Measurements from ENCODE around the gene E2F8.
A peak's percentile ranks its signal among the peaks of the same experiment; 100 is the strongest.
"Not testable (repeated sequence)": the region's sequence is repeated elsewhere in the genome, so short reads cannot be mapped to it uniquely, and the experiment has no call there.

Gene E2F8, protein sequence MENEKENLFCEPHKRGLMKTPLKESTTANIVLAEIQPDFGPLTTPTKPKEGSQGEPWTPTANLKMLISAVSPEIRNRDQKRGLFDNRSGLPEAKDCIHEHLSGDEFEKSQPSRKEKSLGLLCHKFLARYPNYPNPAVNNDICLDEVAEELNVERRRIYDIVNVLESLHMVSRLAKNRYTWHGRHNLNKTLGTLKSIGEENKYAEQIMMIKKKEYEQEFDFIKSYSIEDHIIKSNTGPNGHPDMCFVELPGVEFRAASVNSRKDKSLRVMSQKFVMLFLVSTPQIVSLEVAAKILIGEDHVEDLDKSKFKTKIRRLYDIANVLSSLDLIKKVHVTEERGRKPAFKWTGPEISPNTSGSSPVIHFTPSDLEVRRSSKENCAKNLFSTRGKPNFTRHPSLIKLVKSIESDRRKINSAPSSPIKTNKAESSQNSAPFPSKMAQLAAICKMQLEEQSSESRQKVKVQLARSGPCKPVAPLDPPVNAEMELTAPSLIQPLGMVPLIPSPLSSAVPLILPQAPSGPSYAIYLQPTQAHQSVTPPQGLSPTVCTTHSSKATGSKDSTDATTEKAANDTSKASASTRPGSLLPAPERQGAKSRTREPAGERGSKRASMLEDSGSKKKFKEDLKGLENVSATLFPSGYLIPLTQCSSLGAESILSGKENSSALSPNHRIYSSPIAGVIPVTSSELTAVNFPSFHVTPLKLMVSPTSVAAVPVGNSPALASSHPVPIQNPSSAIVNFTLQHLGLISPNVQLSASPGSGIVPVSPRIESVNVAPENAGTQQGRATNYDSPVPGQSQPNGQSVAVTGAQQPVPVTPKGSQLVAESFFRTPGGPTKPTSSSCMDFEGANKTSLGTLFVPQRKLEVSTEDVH

DNA sequence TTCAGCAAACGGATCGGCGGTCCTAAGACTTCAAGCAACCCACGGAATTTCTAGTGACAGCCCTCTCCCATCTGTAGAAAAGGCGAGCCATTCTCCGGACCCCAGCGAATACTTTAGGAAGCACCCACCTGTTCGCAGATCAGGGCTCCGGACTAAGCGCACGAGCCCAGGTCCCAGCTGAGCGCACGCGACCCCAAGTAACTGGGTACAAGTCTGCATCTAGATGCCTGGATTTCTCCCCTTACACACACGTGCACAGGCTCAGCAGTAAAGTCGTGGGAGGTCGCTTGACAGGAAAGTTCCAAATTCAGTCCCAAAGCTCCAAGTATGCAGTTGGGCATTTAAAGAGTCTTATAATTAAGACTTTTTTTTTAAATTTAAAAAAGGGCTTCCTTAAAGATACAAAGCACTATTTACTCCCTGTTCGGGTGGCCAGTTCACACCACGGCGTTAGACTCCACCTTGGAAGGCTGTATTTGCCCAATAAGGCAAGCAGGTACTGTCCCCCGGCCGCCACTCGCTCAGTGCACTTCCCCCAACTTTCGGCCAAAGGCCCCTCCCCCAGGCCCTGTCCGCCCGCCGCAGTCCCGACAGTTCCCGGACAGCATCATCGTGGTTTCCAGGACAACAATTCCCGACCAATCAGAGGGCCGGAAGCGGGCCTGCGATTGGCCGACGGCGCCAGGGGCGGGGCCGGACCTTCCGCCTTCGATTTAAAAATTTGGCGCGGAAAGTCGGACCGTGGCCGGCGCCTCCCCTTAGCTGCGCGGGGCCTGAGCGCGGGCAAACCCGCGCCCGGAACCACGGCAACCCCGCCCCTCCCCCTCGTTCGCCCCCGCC lies at the start of gene E2F8:
E2F8 (minus strand) TSS at position 526 of the 840 bp plus-strand sequence. CDS start 824 bp downstream, outside the sequence.
- peak; percentile 96 for DNase-seq (ENCODE audit: low spot score)

DNA sequence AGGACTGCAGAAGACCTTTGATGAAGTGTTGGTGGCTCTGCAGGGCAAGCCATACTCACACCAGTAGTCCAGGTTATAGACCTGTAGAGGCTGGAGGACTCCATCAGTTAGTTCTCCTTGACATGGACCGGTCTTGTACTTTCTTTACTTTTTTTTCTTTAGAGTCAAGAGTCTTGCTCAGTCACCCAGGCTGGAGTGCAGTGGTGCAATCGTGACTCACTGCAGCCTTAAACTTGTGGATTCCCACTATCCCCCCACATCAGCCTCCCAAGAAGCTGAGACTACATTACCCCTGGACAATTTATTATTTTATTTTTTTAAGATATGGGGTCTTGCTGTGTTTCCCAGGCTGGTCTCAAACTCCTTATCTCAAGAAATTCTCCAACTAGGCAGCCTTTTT lies 49.6 kb upstream of the E2F8 start:
- DNase-seq (ENCODE audit: low spot score), result no peak

DNA sequence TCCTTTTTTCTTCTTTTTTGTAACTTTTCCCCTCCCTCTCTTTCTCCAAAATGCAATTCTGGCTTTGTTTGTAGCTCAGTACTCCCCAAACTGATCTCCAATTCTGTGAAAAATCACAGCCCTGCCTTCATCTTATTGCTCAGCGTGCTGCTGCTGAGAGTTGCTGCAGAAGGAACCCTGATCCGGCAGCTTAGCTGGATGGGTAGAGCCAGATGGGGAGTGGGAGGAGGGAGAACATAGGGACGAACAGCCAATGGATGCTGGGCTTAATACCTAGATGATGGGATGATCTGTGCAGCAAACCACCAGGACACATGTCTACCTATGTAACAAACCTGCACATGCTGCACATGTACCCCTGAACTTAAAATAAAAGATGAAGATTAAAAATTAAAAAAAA lies 47.5 kb upstream of the E2F8 start:
- DNase-seq (ENCODE audit: low spot score), result no peak

DNA sequence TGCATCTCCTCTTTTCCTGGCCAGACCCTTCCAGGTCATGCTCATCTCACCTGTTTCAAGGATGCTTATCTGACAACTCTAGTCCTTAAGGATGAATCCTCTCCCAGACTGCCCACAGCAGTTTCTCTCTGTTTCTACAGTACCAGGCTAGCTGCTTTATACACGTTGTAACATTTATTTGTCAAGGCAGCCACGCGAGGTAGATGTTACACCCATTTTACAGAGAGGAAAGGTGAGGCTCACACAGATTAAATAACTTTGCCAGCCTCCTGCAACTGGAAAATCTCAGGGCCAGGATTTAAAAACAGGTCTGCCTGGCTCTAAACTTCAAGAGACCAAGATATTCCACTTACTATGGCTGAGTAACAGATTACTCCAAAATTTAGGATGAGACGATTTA lies 45.7 kb upstream of the E2F8 start:
- no peak for DNase-seq (ENCODE audit: low spot score)

DNA sequence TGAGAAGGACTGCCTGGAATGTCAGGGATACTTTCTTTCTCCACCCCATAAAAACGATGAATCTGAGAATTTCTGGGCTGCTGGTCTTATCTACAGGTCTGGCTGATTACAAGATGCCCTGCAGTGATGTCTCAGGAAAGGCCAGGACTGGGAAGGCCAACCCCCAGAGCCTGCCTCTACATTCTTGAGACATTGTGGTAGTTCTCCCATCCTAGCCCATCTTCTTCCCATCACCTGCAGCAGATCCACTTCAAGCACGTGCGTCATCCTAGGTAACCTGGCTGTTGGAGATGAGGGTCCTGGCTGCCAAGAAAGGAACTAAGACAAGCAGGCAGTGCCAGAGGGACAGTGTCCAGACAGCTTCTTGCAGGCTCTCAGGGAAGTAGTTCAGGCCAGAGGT lies 44.1 kb upstream of the E2F8 start:
- no peak for DNase-seq (ENCODE audit: low spot score)

DNA sequence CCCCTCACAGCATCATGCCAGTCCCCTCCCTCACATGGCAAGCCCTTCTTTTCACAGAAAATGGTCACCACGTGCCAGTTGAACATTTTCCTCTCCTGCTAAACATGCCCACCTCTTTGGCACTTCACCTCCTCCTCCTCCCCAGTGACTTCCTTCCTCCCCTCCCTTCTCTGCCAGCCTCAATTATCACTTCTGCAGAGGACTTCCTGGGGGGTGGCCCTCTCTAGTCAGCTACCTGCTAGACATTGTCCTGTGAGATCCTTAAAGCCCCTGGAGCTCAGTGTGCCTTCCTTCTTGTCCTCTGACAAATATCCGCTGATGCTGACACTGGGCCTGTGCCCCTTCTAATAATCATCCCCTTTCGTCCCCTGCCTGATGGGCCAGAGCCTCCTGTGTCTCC lies 43.2 kb upstream of the E2F8 start:
- DNase-seq (ENCODE audit: low spot score), result no peak

DNA sequence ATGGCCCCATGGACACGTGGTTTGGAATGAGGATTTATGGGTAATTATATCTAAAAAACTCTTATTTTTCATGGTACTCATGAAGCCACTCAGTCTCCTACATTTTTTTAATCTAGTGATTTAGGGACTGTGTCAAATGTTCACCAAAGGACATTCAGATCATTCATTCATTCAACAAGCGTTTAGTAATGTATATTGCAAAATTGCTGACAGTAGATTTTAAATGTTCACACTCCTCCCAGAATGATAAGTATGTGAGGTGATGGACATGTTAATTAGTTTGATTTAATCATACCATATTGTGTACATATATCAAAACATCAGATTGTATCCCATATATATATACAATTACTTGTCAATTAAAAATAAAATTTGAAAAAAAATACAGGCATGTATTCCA lies 40.8 kb upstream of the E2F8 start:
- DNase-seq (ENCODE audit: low spot score), result no peak

DNA sequence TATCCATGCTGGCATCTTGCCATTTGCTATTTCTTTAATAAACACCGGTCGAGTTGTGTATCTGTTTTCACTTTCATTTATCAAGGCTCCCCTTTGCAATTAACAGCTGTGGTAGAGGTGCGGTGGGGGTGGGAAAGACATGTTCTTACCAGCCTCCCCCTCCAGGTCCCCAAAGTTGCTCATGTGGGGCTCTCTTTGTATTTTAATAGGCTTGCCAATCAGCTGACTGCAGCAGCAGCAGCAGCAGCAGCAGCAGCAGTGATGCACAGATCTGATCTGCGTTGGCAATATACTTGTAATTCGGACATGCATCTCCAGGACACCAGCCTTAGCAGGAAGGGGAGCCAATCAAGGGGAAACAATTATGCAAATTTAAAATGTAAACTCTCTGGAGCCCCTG lies 40.3 kb upstream of the E2F8 start:
- DNase-seq (ENCODE audit: low spot score), result no peak

DNA sequence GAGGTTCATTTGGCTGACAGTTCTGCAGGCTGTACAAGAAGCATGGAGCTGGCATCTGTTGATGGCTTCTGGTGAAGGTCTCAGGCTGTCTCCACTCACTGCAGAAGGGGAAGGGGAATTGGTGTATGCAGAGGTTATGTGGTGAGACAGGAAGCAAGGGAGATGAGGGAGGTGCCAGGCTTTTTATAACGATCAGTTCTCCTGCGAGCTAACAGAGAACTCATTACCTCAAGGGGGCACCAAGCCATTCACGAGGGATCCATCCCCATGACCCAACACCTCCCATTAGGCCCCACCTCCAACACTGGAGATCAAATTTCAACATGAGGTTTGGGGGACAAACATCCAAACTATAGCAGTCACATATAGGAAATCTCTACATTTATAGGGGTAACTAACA lies 38.7 kb upstream of the E2F8 start:
- DNase-seq (ENCODE audit: low spot score), result no peak

DNA sequence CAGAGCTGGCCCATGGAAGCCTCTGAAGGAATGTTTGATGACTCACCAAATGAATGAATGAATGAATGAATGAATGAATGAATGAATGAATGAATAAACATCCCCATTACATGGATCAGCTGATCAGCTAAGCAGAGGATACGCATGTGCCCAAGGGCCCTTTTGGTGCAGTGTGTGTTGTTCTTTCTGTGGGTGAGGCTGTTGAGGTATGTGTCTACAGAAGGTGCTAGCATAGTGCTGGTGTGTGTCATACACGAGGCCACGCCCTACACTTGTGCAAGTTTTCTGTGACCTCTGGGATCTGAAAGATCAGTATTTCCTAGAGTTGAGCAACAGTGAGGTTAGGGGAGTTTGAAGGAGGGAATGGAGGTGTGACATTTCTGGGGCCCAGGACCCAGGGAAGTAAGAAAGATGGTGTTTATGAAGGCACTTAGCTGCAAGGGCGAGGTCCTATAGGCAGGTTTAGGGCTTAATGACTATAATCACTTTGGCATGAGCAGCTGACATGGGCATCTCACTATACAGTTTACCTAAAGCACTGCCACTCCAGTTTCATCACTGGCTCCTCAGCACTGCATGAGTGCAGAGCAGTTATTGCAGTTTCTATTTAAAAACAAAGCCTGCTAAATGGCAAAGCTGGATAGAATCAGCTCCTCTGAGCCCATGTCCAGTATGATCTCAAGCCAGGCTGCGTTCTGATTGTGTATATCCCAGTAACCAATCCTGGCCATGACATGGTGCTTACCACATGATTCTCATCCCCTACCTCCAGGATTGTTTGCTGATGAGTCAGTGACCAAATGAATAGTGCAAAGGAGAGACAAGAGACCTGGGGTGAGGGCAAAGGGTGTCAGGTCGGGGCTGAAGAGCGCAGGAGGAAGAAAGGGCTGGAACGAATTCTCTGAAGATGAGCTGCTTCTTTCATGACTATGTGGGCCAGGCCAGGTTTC lies 36.4 kb upstream of the E2F8 start:
- no peak for DNase-seq (ENCODE audit: low spot score)

DNA sequence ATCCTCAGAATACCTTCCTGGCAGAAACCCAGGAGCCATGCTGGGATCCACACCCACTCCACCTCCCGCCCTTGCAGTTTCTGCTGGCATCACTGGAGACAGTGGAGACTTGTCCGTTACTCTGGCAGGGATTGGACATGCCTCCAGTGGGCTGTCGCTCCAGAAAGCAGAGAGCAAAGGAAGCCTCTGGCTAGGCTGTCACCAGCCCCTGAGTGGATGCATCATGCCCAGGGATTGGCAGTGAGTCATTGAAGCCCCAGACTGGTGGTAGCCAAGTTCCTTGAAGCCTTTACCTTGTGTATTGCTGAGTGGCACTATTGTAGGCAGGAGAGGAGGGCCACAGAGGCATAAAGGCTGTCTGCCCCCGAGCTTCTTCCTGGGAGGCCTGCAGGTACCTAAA lies 34.8 kb upstream of the E2F8 start:
- no peak for DNase-seq (ENCODE audit: low spot score)

DNA sequence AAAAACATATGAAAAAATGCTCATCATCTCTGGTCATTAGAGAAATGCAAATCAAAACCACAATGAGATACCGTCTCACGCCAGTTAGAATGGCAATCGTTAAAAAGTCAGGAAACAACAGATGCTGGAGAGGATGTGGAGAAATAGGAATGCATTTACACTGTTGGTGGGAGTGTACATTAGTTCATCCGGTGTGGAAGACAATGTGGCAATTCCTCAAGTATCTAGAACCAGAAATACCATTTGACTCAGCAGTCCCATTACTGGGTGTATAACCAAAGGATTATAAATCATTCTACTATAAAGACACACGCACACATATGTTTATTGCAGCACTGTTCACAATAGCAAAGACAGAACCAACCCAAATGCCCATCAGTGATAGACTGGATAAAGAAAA lies 32.5 kb upstream of the E2F8 start:
- DNase-seq (ENCODE audit: low spot score), result not testable (repeated sequence)

DNA sequence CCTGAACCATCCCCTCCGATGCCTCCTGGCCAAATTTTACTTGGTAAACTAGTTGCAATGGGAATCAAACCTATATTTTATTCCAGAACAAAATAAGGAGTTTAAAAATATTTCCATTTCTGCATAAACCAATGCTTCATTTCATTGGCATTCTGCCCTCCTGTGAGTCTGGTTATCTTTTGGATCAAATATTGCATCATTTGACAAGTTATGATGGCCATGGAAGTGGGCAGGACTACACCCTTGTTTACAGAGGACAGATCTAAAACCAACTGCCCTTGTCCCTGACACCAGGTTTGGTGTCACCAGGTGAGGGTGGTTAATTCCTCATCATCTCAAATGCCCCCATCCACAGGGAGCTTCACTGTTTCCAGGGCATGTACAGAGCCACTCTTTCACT lies 28.2 kb upstream of the E2F8 start:
- DNase-seq (ENCODE audit: low spot score), result no peak

DNA sequence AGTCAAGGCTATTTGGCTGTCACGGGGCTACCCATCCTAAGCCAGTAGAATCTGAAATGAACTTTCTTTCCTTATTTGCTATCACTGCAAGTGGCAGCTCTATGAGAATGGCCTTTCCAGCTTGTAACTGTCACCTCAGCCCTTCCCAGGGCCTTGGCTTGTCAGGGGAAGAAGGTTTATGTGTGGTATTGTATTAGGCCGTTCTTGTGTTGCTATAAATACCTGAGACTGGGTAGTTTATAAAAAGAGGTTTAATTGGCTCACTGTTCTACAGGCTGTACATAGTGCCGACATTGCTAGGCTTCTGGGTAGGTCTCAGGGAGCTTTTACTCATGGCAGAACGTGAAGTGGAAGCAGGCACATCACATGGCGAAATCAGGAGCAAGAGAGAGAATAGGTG lies 26.8 kb upstream of the E2F8 start:
- DNase-seq (ENCODE audit: low spot score), result no peak

DNA sequence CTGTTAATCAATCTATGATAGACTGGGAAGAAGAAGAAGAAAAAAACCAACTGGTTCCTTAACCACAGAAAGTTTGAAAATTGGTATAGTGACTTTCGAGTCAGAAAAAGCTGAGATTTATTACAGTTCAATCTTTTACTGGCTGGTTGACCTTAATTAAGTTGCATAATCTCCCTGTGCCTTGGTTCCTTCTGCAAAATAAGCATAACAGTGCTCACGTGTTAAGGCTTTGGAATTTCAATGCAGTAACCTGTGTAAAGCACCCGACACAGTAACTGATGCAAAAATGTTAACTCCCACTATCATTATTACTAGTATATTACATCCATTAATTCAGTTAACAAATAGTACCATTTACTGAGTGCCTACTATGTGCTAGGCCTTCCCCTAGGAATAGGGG lies 22.6 kb upstream of the E2F8 start:
- no peak for DNase-seq (ENCODE audit: low spot score)

DNA sequence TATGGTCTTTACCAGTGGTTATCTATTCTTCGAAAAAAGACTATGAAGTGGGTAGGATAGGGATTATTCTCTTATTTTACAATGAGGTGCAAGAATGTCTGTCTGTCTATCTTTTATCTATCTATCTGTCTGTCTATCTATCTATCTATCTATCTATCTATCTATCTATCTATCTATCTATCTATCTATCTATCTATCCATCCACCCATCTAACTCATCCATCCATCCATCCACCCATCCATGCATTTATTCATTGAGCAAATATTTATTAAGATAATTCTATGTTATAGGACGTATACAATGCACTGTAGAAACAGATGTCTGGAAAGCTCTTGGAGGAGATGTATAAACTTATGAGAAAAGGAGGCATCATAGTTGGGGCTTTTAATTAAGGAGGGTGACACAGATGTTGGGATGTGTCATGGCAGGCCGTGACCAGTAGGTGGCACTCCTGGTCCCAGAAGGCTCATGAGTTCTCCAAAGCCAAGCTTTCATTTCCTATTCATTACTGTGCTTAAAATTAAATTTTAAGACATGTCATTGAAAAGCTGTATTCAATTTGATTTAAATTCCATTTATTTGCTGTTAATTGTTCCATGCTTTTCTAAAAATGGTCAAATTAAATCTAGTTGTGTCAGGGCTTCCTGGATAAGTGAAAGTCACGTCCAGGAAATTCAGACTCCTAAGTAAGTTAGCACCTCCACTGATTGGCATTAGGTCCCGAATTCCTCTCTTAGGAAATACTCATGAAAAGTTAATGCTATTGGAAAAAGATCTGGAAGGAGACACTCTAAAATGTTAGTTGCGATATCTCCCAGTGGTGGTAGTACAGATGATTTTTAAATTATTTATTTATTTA lies 19.0 kb upstream of the E2F8 start:
- peak; percentile 67 for DNase-seq (ENCODE audit: low spot score)

DNA sequence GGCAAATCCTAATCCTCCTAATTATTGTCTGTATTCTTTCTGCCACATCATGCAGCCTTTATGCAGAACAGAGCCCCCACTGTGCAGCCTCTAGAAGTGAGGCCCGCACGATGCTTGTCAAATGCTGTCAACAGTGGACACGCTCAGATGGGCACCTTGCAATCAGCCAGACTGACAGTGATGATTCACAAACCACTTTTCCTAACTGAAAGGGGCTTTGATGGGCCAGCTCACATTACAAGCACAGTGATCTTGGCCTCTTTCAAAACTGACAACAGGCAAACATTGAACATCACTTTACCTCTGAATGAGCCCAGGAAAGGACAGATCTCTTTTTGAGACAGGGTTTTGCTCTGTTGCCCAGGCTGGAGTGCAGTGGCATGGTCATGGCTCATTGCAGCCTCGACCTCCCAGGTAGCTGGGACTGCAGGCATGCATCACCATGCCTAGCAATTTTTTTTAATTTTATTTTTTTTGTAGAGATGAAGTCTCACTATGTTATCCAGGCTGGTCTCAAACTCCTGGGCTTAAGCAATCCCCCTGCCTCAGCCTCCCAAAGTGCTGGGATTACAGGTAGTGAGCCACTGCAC lies 18.0 kb upstream of the E2F8 start:
- DNase-seq (ENCODE audit: low spot score), result no peak

DNA sequence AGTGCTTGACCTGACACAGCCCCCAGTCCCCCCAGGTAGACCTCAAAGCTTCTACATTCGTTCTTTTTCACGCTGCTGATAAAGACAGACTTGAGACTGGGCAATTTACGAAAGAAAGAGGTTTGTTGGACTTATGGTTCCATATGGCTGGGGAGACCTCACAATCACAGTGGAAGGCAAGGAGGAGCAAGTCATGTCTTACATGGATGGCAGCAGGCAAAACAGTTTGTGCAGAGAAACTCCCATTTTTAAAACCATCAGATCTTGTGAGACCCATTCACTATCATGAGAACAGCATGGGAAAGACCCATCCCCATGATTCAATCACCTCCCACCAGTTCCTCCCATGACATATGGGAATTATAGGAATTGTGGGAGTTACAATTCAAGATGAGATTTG lies 13.7 kb upstream of the E2F8 start:
- DNase-seq (ENCODE audit: low spot score), result not testable (repeated sequence)

DNA sequence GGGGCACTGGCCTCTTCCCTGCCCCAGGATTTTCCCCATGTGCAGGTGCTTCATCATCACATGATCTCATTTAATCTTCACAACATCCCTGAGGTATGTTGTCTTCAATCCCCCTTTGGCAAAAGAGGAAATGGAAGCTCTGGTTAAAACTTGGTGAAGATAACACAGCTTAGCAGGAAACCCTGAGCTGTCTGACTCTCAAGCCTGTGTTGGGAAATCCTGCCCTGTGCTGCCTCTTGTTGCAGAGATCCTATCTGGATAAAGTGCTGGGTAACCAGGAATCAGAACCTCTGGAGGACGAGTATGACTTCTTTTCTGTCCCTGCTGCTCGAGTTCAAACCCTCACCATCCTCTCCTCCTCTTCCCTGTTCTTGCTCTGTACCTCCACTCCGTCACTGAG lies 13.1 kb upstream of the E2F8 start:
- DNase-seq (ENCODE audit: low spot score), result no peak
